Measurements from ENCODE around the gene TMBIM1.

GRCh38 chr2:218327451-218328210 lies 35.3 kb upstream of the TMBIM1 start:
- TF ChIP-seq CTCF (conservative IDR thresholded peaks at IDR 0.05) (no peak), EZH2 (IDR thresholded peaks at IDR 0.05; ENCODE audit: low read depth) (no peak)
